A549 (cell line): Measurements from ENCODE around the gene KIRREL2.

Experiments used
- CTCF ChIP-seq: fragments of >200 bp; sonication (Bioruptor Twin); formaldehyde crosslinking; IDR thresholded peaks from 3 replicates; pipeline ENCODE4 v1.5.1; 2016
- ESRRA ChIP-seq: fragments of 150-350 bp; IDR thresholded peaks from 2 replicates; pipeline ENCODE4 v1.6.1; 2014; ENCODE audit warnings: mild to moderate bottlenecking, low read length, borderline replicate concordance
- GATA3 ChIP-seq: IDR thresholded peaks from 2 replicates; pipeline ENCODE4 v1.6.1; 2012; ENCODE audit warnings: borderline replicate concordance
- JUNB ChIP-seq: fragments of >200 bp; sonication (Bioruptor Twin); formaldehyde crosslinking; IDR thresholded peaks from 2 replicates; pipeline ENCODE4 v1.6.1; 2016
- MYC ChIP-seq: IDR thresholded peaks from 2 replicates; pipeline ENCODE4 v1.6.1; 2012; ENCODE audit warnings: mild to moderate bottlenecking, inconsistent platforms, low read length, improper control_type of control experiment, borderline replicate concordance
- POLR2A ChIP-seq: IDR thresholded peaks from 2 replicates; pipeline ENCODE4 v1.6.1; 2012; ENCODE audit warnings: mild to moderate bottlenecking, low read length
- POLR2AphosphoS2 ChIP-seq: conservative IDR thresholded peaks from 2 replicates; pipeline ENCODE4 v1.6.1; 2012; ENCODE audit warnings: low read length, improper control_type of control experiment, inconsistent platforms
- RAD21 ChIP-seq, 2 experiments: fragments of >200 bp in 1 of 2; sonication (Bioruptor Twin) in 1 of 2; formaldehyde crosslinking in 1 of 2; IDR thresholded peaks in 1 of 2; conservative IDR thresholded peaks in 1 of 2; 2 replicates in 1 of 2; 3 replicates in 1 of 2; pipeline ENCODE4 v1.6.1; 2012 to 2018; ENCODE audit warnings: inconsistent platforms in 1 of 2
- REST ChIP-seq: fragments of 200-600 bp; sonication (generic); IDR thresholded peaks from 2 replicates; pipeline ENCODE4 v1.6.1; 2016; ENCODE audit warnings: antibody characterized with exemption, mild to moderate bottlenecking, moderate library complexity

GRCh38 chr19:35888398-35888797 lies 31.7 kb downstream of the KIRREL2 start:
- TF ChIP-seq CTCF (no peak), POLR2A (no peak), MYC (no peak), RAD21 (conservative IDR thresholded peaks at IDR 0.05 in 1 of 2, IDR thresholded peaks at IDR 0.05 in 1 of 2) (no peak), ESRRA (no peak), REST (no peak), JUNB (no peak), GATA3 (no peak), POLR2AphosphoS2 (no peak)
